Left kidney (tissue), 2 donors: Measurements from ENCODE around the gene PTPRM. TPM values are rescaled to one million over a fixed set of nuclear protein-coding genes. Genes with fewer than 3 reads are reported as not detected.

Experiments
- DNase-seq: peaks from one replicate; pipeline ENCODE4 v3.0.0-alpha.2; 2013
- polyA plus RNA-seq: library from polyadenylated mRNA; unstranded; fragments of 120-200 nt; gene quantifications from one replicate; pipeline ENCODE4 v1.2.1, GENCODE V29; 2013; ENCODE audit not compliant: insufficient read length

Gene PTPRM
- polyA plus RNA-seq, 1 donor: 107 TPM

DNA sequence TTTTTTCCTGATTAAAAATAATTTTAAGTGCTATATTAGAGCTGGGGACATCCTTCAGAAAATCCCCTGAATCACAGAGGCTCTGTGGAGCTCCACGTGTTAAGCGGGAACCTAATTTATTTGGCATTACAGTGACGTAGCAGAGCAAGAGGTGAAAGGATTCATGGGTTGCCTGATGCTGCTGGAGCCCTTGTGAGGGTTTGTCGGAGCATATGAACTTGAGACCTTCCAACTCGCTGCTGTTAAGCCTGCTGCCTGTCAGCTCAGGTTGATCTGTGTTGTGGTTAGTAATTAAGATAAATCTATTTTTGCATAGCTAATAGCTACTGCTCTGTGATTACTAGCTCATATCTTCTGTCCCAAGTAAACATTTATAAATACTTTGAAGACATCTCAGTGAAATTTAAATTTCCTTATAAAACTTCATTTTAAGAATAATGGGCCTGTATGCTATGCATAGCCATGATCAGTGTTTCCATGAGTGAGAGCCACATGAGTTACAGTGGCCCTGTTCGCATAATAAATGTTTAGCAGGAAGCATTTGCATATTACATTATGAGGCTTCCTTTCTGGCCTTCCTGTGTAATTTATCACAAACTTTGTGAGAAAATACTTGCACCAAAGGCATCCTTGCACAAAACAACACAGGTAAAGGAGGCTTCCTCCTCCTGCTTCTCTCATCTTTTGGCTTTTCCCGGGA, 438.9 kb downstream of the PTPRM start:
- DNase-seq: no peak

DNA sequence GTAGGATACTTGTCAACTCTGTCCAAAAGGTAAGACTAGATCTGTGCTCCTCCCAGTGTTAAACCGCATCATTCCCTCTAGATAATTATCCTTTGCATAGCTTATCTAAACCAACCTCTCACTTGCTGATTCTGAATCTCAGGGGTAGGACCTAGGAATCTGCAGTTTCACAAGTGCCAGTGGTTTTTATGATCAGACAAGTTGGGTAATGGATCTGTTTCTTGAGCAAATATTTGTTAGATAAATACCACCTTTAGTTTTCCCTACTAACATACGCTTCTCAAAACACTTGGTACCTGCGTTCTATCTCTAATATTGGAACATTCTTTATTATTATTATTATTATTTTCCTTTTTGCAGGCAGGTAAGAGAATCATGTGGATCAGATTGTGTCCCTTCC, 439.9 kb downstream of the PTPRM start:
- no peak for DNase-seq

DNA sequence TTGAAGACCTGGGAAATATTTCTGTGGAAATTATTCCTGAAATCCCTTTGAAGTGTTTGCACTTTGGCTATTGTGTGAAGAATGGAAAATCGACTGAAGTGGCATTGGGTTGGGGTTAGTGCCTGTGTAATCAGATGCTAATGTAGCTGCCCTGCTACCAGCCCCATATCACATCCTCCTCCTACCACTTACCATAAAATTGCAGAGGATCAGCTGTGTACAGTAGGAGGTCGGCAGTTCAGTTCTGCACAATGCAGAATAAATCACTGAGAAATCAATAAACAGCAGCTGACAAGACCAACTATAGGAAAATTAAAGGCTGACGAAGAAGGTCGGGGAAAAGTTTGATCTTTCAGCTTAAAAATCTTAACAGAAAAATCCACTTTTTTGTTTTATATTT, 440.9 kb downstream of the PTPRM start:
- DNase-seq: no peak

DNA sequence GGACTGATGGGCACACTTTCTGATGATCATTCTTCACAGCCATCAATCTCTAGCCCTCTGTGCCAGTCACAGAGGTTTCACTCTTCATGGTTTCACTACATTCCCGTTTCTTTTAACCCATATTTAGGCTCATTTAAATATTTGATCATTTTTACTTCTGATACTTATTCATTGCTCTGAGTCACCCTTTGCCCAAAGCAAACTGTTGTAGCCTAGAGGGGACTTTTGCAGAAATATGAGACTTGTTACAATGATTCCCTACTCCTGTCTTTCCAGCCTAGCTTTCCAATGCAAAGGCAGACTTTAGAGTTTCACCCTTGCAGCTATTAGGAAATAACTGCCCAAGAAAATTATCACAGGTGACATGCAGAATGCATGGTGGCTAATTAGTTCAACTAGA, 444.2 kb downstream of the PTPRM start:
- DNase-seq: no peak

DNA sequence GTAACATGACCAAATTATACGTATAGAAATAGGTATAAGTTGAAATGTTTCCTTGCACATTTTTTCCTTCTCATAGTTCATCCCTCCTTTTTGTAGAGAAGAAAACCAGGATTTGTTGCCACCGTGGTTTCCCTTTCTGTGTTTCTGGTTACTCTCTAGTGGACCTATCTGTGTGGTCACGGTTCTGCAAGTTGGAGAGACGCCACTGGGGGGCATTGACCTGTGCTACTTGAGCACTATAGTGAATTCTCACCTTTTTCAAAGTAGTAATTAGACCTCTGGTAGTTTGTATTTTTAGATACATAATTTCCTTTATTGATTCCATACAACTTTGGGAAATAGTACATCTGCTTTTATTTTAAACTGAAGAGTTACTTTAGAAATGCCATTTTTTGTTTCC, 444.8 kb downstream of the PTPRM start:
- DNase-seq: no peak

DNA sequence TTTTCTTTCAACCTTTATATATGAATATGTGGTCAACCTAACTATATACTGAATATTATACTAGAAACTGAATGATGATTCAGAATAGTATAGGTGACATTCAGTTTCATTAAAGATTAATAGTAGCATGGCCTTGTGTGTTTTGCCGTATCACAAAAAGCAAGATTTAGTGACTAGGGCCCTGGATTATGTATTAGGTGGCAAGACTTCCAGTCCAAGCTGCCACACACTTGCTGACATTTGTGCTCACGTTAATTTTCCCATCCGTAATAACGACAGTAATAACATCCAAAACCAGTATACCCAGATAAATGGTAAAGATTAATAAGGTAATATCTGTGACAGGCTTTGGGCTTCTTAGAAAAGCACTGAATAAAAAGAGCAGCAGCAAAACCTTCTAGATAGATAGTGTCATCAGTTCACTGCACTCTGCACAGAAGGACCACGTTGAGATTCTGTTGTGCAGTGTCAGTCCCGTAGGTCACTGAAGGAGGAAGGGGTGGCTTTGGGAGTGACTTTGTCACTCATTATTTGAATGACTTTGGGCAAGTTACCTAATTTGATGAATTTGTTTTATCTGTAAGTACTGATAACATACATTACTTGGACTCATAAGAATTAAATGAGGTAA, 451.7 kb downstream of the PTPRM start:
- no peak for DNase-seq

DNA sequence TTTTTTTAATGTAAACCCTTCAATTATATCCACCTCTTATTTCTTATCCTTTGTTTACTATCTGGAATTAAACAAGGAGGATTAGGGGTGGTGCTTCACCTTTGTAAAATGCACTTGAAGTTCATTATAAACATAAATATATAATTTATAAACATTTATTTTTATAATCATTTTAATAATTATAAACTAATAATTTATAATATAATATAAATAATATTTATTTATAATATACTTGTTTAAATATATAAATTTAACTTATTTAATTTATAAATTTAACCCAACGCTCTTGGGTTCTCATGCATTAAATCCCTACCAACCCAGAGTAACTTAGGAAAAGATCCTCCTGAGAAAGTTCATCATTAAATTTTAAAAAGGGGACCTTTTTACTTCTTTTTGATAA, 452.5 kb downstream of the PTPRM start:
- DNase-seq: no peak

DNA sequence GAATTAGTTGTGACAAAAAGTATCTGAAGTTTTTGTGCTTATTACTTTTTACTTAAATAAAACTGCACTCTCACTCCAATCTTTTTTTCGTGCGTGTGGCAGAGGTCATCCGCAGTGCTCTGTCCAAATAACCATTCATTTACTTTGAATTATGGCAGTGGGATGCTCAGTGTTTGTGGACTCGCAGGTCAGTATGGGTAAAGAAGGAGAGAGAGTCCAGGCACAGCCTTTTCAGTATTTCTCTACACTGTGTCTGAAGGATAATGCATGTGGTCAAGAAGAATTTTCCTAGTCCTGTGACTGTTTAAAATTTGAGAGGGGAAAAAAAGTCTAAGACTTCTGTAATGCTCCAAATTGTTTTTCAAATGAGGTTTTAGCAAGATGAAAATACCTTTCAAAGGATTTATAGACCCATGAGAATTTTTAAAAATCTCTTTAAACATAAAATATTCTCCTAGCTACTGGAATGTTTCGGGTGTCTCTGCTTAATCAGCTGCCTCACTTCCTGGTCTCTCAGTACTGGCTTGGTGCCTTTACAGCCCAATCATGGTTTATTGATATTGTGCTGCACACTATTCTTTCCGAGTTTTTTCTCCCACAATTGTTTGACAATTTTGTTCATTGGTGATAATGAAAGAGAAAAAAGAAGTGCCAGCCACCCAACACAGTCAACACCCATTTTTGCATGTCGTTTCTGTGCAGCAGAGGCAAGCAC, 453.2 kb downstream of the PTPRM start:
- no peak for DNase-seq

DNA sequence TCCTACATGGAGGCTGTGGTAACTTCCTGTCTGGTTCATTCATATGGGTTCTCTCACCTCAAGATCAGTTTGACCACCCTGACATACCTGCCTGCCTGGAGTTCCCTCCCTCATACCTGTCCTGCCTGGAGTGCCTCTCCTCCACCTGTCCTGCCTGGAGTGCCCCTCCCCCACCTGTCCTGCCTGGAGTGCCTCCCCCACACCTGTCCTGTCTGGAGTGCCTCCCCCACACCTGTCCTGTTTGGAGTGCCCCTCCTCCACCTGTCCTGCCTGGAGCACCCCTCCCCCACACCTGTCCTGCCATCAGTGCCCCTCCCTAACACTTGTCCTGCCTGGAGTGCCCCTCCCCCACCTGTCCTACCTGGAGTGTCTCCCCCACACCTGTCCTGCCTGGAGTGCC, 461.9 kb downstream of the PTPRM start:
- DNase-seq: no peak

DNA sequence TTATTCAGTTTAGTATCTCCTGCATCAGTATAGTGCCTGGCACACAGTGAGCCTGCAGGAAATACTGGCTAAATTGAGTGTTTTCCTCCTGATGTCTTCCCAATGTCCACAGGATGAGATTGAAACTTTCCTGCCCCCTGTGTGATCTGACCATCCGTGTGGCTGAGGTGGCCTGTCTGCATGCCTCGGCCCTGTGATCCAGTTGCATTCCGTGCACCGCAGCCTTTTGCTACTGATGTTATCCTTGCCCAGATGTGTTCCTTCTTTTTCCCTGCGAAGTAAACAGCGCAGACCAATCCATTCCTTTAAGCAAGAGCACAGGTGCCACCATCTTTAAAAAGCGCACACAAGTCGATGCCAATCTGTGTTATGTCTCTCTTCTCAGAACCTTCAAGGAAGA, 462.6 kb downstream of the PTPRM start:
- no peak for DNase-seq

DNA sequence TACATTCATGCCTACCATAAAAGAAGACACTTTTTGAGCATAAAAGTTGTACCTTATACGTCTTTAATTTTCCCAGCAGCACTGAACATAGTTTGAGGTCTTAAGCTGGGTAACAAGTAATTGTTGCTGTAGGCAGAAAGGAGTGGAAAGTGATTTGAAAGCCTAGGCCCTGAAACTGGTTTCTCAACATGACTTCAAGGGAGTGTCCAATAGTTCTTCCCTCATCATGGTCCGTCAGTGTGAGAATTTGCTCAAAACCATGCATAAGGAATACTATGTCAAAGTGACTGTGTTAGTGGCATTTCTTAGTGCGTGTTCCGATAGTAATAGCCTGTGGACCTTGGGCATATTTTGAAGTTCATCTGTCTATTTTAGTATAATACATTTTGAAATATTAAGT, 463.1 kb downstream of the PTPRM start:
- DNase-seq: no peak

DNA sequence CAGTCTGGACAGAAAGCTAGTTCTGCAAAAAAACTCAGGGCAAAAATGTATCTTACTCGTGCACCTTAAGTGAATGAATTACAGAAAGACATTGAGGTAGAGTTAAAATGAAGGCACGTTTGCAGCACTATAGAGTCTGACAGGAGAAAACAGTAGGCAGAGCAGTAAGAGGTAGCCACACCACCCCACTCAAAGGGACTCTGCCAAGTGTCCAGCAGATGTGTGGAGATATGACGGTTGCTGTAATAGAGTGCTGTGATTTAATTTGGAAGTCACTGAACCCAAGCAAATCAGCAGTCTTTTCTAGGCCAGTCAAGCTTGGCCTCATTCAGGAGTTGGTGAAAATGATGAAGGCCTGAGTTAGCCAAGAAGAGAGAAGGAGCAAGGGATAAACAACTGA, 464.4 kb downstream of the PTPRM start:
- DNase-seq: no peak

DNA sequence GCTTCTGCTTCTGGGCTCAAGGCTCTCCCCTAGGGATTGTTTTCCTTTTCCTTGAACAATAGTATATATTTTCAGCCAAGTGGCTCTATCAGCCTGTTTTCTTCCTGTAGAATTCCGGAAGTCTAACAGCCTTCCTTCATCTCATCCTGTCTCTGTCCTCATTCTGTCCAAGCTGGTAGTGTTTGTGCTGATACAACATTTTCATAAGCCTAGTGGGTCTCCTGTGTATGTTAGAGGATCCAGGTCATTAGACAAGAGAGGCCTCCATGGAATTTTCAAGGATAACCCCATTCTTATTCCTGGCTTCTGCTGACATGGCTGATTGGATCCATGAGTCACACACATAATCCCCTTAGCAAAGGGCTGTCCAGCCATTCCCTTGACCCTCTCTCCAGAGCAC, 467.6 kb downstream of the PTPRM start:
- DNase-seq: no peak

DNA sequence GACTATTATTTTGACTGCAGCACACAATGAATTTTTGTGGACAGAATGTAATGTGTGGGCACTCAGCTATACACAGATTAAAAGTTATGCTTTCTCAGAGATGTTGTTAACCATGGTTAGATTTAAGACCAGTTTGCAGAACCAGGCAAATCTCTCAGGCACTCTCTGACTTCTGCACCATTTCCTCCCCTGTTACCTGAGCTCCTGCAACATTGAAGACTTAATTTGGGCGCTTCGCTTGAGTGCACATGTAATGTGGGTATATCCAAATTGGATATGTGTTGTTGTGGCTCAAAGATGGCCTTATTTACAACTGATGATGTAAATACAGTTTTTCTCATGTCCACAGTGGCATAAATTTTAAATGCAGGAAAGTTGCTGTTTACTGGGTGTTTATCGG, 469.4 kb downstream of the PTPRM start:
- DNase-seq: peak; percentile 25

DNA sequence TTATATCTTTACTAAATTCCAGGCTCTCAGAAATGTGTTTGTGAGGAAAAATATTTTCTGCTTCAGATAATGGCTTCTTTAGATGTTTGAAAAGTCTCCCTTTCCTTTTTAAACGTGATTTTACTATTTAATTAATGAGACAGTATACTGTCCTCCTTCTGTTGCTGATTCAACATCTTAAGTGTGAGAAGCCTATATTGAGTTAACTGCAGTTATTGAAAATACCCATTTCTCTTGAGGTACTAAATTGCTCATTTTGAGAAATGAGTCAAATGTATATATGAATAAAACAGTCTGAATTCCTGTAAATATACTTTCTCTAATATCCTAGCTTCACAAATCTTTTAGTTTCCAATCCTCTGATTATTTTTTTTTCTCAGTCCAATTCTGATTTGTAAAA, 470.2 kb downstream of the PTPRM start:
- no peak for DNase-seq

DNA sequence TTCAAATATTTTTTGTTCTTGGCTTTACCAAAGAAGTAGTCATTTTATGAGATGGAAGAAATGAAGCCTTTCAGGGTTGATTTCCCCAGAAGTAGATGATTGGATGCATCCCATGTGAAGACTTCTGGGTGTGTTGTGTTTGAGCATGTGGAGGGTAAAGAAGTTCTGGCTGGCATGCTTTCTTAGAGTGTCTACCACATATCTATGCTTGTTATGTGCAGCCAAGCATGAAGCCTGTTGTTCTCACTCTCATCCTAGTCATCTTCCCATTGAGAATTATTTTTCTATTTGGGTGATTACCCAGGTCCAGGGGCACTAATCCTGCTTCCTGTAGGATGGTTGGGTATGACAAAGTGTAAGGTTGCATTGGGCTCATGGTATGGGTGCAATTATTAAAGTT, 472.9 kb downstream of the PTPRM start:
- no peak for DNase-seq

DNA sequence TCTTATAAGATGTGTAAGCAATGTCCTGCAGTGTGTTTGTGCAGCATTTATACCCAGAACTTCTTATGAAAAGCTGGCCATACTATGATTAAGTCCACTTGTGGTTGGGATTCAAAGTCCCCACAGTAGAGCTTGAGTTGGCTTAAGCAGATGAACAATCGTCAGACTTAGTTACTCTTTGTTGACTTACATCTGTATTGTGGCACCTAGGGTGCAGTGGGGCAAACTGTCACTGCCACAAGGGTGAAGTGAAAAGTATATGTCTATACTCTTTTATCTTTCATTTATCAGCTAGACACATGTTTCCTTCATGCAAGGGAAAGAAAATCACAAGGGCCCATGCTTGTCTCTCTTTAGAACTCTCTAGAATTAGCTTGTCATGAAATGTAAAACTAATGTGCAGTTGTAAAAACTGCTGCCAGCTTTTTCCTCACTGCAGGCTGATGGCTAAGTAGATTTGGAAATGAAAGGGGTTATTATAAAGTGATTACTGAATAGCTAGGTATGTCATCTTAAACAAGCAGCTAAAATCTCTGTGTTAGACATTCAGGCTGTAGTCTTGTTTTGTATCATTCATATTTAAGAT, 474.5 kb downstream of the PTPRM start:
- DNase-seq: no peak

DNA sequence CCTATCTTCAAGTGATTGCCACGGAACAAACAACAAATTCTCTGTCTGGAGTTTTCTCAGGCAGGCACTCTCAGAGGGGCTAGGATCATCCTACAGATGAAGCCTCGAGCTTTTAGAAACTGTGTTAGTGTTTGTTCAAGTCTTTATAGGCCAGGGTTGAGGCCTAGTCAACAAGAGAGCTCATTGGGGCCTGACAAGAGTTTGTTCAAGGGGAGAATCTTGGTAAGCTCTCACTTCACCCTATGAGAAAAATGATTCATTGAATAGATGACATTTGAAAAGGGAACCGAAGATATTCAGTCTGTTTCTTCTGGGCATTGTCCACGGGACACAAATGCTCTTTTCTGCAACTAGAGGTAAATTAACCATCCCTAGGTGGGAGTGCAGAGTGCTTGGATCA, 476.9 kb downstream of the PTPRM start:
- DNase-seq: no peak

DNA sequence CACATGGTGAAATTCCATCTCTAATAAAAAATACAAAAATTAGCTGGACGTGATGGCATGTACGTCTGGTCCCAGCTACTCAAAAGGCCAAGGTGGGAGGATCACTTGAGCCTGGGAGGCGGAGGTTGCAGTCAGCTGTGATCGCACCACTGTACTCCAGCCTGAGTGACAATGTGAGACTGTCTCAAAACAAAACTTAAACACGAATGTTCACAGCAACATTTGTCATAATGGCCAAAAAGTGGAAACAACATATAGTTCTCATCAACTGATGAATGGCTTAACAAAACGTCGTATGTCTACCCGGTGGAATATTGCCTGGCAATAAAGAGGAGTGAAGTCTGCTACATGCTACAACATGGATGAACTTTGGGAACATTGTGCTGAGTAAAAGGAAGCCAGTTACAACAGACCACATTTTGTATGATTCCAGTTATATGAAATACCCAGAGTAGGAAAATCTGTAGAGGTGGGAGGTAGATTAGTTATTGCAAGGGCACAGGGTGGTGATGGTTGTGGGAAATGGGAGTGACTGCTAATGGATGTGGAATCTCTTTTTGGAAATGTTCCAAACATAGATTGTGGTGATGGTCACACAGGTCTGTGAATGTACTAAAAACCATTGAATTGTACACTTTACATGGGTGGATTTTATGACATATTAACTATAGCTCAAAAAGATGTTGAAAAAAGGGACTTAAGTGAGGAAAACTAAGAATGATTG, 478.2 kb downstream of the PTPRM start:
- no peak for DNase-seq

DNA sequence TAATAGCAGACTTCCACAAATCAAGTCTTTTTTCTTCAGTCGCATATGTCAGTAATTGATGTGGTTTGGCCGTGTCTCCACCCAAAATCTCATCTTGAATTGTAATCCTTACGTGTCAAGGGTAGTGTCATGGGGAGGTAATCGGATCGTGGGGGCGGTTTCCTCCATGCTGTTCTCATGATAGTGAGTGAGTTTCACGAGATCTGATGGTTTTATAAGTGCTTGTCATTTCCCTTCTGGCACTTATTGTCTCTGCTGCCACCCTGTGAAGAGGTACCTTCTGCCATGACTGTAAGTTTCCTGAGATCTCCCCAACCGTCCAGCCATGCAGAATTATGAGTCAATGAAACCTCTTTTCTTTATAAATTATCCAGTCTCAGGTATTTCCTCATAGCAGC, 478.8 kb downstream of the PTPRM start:
- no peak for DNase-seq

DNA sequence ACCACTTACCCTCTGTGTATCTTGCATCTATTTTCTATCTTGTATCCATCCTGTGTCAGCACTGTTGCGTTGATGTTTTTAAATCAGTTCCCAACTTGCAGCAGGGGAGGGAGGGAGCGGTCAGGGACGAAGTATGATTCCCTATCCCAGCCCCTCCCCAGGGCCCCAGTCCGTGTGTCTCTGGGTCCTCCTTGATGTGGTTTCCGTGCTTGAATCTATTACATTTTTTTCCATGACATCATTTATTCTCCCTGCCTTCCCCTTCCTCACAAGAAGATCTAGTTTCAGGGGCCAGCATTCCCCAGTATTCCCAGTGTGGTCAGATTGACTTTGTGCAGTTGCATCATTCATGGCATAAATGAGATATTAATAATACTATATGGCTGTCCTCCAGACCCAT, 479.3 kb downstream of the PTPRM start:
- no peak for DNase-seq

DNA sequence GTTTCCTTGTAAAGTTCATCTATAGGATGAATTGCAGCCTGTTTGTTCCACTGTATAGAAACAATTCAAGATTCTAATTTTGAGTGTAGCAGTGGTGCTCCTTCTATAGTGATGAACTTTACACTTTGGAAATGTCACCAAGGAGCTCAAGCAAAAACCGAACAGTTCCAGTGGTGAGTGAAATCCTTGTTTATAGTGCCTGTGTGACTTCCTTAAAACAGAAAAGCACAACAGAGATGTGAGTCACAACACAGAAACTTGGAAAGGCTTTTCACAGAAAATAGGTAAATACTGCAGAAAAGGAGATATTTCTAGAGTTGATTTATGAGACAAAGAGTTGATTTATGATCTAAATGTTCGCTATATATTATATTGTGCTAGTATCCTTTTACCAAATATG, 482.0 kb downstream of the PTPRM start:
- DNase-seq: no peak
